ENCODE results near the gene EMP3. TPM values are rescaled to one million over a fixed set of nuclear protein-coding genes. Genes with fewer than 3 reads are reported as not detected.
"Not testable (repeated sequence)": the region's sequence is repeated elsewhere in the genome, so short reads cannot be mapped to it uniquely, and the experiment has no call there.

EMP3 gene
- total RNA-seq, 4 donors from 2014 or later: 3.8 to 15.3 (median 9.4) TPM

- no peak overlapping the region for H3K27ac ChIP-seq
- TF ChIP-seq POLR2A (IDR thresholded peaks at IDR 0.05): no peak
- TF ChIP-seq CTCF (IDR thresholded peaks at IDR 0.05 in 4 of 5, conservative IDR thresholded peaks at IDR 0.05 in 1 of 5): no peak
- intact Hi-C loops (cut with DNase I; ENCODE audit: low total_unique reads): no loop called here
- H3K4me3 ChIP-seq: no peak overlapping the region
- H3K36me3 ChIP-seq: no peaks in the 10 kb centered on the region
- DNase-seq (no peak), ATAC-seq (no peak)
- in situ Hi-C loops (cut with MboI; ENCODE audit: low sequenced_read_pairs in 4 of 4): no loop called here
- no peaks in the 10 kb centered on the region for H3K27me3 ChIP-seq
- H3K4me1 ChIP-seq: peaks cover 4 to 10% of the 10 kb centered on the region in 2 donors
- no peaks in the 10 kb centered on the region for H3K9me3 ChIP-seq
Observed at GRCh38 chr19:48367855-48368254, 42.5 kb downstream of the EMP3 start.

GRCh38 chr19:48368936-48369335 is 43.6 kb downstream of the EMP3 start:
- no peak overlapping the region for H3K4me3 ChIP-seq
- no peak for TF ChIP-seq CTCF (IDR thresholded peaks at IDR 0.05 in 4 of 5, conservative IDR thresholded peaks at IDR 0.05 in 1 of 5)
- TF ChIP-seq POLR2A (IDR thresholded peaks at IDR 0.05): no peak
- intact Hi-C loops (cut with DNase I; ENCODE audit: low total_unique reads) (no loop called here), in situ Hi-C loops (cut with MboI; ENCODE audit: low sequenced_read_pairs in 4 of 4) (no loop called here)
- DNase-seq (no peak), ATAC-seq (no peak)
- H3K4me1 ChIP-seq: peaks cover 4 to 6% of the 10 kb centered on the region in 2 donors
- H3K36me3 ChIP-seq: no peaks in the 10 kb centered on the region
- no peak overlapping the region for H3K27ac ChIP-seq
- H3K27me3 ChIP-seq: no peaks in the 10 kb centered on the region
- H3K9me3 ChIP-seq: no peaks in the 10 kb centered on the region

GRCh38 chr19:48370955-48371354 is 45.6 kb downstream of the EMP3 start:
- intact Hi-C loops (cut with DNase I; ENCODE audit: low total_unique reads) (no loop called here), in situ Hi-C loops (cut with MboI; ENCODE audit: low sequenced_read_pairs in 4 of 4) (no loop called here)
- no peak overlapping the region for H3K27ac ChIP-seq
- H3K27me3 ChIP-seq: no peaks in the 10 kb centered on the region
- TF ChIP-seq CTCF (IDR thresholded peaks at IDR 0.05 in 4 of 5, conservative IDR thresholded peaks at IDR 0.05 in 1 of 5) (no peak), POLR2A (IDR thresholded peaks at IDR 0.05) (no peak)
- no peak for ATAC-seq
- H3K4me3 ChIP-seq: no peak overlapping the region
- H3K4me1 ChIP-seq: no peaks in the 10 kb centered on the region
- DNase-seq: no peak
- H3K9me3 ChIP-seq: no peaks in the 10 kb centered on the region
- H3K36me3 ChIP-seq: no peaks in the 10 kb centered on the region

GRCh38 chr19:48371367-48371766 is 46.0 kb downstream of the EMP3 start:
- ATAC-seq (no peak), DNase-seq (no peak)
- intact Hi-C loops (cut with DNase I; ENCODE audit: low total_unique reads) (no loop called here), in situ Hi-C loops (cut with MboI; ENCODE audit: low sequenced_read_pairs in 4 of 4) (no loop called here)
- Histone ChIP-seq H3K36me3 (no peaks in the 10 kb centered on the region), H3K27me3 (no peaks in the 10 kb centered on the region), H3K27ac (no peak overlapping the region), H3K4me1 (no peaks in the 10 kb centered on the region), H3K4me3 (no peak overlapping the region), H3K9me3 (no peaks in the 10 kb centered on the region)
- TF ChIP-seq CTCF (IDR thresholded peaks at IDR 0.05 in 4 of 5, conservative IDR thresholded peaks at IDR 0.05 in 1 of 5): no peak
- TF ChIP-seq POLR2A (IDR thresholded peaks at IDR 0.05): no peak

- in situ Hi-C loops (cut with MboI; ENCODE audit: low sequenced_read_pairs in 4 of 4); H3K9me3 ChIP-seq; H3K4me1 ChIP-seq; DNase-seq; H3K27ac ChIP-seq; H3K27me3 ChIP-seq; H3K36me3 ChIP-seq; intact Hi-C loops (cut with DNase I; ENCODE audit: low total_unique reads); ATAC-seq; H3K4me3 ChIP-seq: not testable (repeated sequence)
Observed at GRCh38 chr19:48371771-48372170, 46.4 kb downstream of the EMP3 start.
